K562 (cell line): ENCODE data around the gene PLEKHM1. TPM values are rescaled to one million over a fixed set of nuclear protein-coding genes. Genes with fewer than 3 reads are reported as not detected.
"Not testable (repeated sequence)": the region's sequence is repeated elsewhere in the genome, so short reads cannot be mapped to it uniquely, and the experiment has no call there.

Experiments
- ATAC-seq: fragments of 200-7000 bp; cut with Tn5 transposase; 3 replicates; pipeline ENCODE4 v1.9.1; 2020; ENCODE audit warnings: moderate library complexity
- BruUV-seq: library from RNA; stranded (reverse); fragments of 400-500 nt; replicated peaks from 2 replicates; lab custom pipeline; 2021; lab: Mats Ljungman, UMichigan
- CTCF ChIA-PET: fragments of 300-600 bp; formaldehyde crosslinking; extraction: SDS; loops from one replicate; lab custom pipeline; 2021; ENCODE audit warnings: low intra/inter-chr PET ratio; lab: Yijun Ruan, JAX
- POLR2A ChIA-PET: fragments of 300-600, 350-650 bp; sonication (Branson Sonifier 250); formaldehyde crosslinking; extraction: SDS; loops from one replicate; lab custom pipeline; 2021; ENCODE audit warnings: antibody characterized with exemption, inconsistent platforms; lab: Yijun Ruan, JAX
- DNase-seq, 4 experiments: peaks; one replicate each; pipeline versions ENCODE4 v3.0.0 to v3.0.0-alpha.2; 2011 to 2018; ENCODE audit warnings: low spot score in 3 of 4, mixed read lengths in 3 of 4; ENCODE audit errors: extremely low read depth in 1 of 4
- FAIRE-seq: peaks from 2 replicates; lab custom pipeline; 2011; peaks lifted over from hg19 to GRCh38; lab: Jason Lieb, UNC
- H2AFZ ChIP-seq: 2 replicates; pipeline ENCODE4 v1.6.0; 2011; ENCODE audit warnings: low read depth, low read length, control low read depth, inconsistent platforms
- H3K27ac ChIP-seq: fragments of 200-600 bp; 3 replicates; pipeline ENCODE4 v1.8.0; 2011; ENCODE audit warnings: low read depth, mild to moderate bottlenecking, control low read depth, inconsistent platforms, low read length, moderate library complexity, mixed read lengths; ENCODE audit errors: extremely low read depth
- H3K27me3 ChIP-seq, 2 experiments: fragments of 300-600 bp in 1 of 2; 2 replicates in 1 of 2; 3 replicates in 1 of 2; pipeline versions ENCODE4 v1.6.0 to v1.8.0; 2011; ENCODE audit warnings: inconsistent platforms in 2 of 2, low read length in 2 of 2, mild to moderate bottlenecking in 1 of 2, mixed read lengths in 1 of 2, moderate library complexity in 1 of 2; ENCODE audit not compliant: control insufficient read depth in 2 of 2, insufficient read depth in 2 of 2
- H3K36me3 ChIP-seq: fragments of 300-600 bp; 3 replicates; pipeline ENCODE4 v1.8.0; 2011; ENCODE audit warnings: mild to moderate bottlenecking, low read length, inconsistent platforms; ENCODE audit not compliant: control insufficient read depth, insufficient read depth
- H3K4me1 ChIP-seq, 2 experiments: fragments of 200-600 bp in 1 of 2; replicated peaks in 1 of 2; 2 replicates in 1 of 2; 3 replicates in 1 of 2; pipeline versions ENCODE4 v1.5.1 to v1.8.0; 2011; ENCODE audit warnings: inconsistent platforms in 2 of 2, low read length in 2 of 2, mild to moderate bottlenecking in 1 of 2, mixed read lengths in 1 of 2, moderate library complexity in 1 of 2; ENCODE audit not compliant: control insufficient read depth in 2 of 2, insufficient read depth in 2 of 2
- H3K4me2 ChIP-seq: 2 replicates; pipeline ENCODE4 v1.6.1; 2011; ENCODE audit warnings: low read length, control low read depth, inconsistent platforms, mixed read lengths; ENCODE audit not compliant: insufficient read depth
- H3K4me3 ChIP-seq: fragments of 200-600 bp; sonication (generic), shearing (Covaris generic); 2 replicates; pipeline ENCODE4 v1.5.1; 2016; ENCODE audit warnings: control low read depth, inconsistent platforms
- H3K79me2 ChIP-seq: fragments of 200-600 bp; 3 replicates; pipeline ENCODE4 v1.8.0; 2011; ENCODE audit warnings: low read length, inconsistent platforms; ENCODE audit not compliant: control insufficient read depth, insufficient read depth
- H3K9ac ChIP-seq, 2 experiments: 2 replicates each; pipeline versions ENCODE4 v1.6.0 to v1.6.1; 2011; ENCODE audit warnings: low read depth in 2 of 2, low read length in 2 of 2, control low read depth in 1 of 2, inconsistent platforms in 1 of 2, mild to moderate bottlenecking in 1 of 2, mixed read lengths in 1 of 2; ENCODE audit not compliant: insufficient read depth in 1 of 2
- H3K9me1 ChIP-seq: one replicate; pipeline ENCODE4 v1.6.0; 2011; ENCODE audit warnings: inconsistent platforms, mild to moderate bottlenecking, low read length, moderate library complexity; ENCODE audit not compliant: control insufficient read depth, insufficient read depth
- H3K9me3 ChIP-seq: replicated peaks from 2 replicates; pipeline ENCODE4 v1.5.1; 2011; ENCODE audit warnings: low read depth, low read length, inconsistent platforms; ENCODE audit not compliant: control insufficient read depth, insufficient read depth
- H4K20me1 ChIP-seq: replicated peaks from 2 replicates; pipeline ENCODE4 v1.6.1; 2011; ENCODE audit warnings: low read length, inconsistent platforms, mixed read lengths; ENCODE audit not compliant: control insufficient read depth, insufficient read depth
- POLR2G ChIP-seq: fragments of 200-400 bp; formaldehyde crosslinking; IDR thresholded peaks from 2 replicates; pipeline ENCODE4 v1.6.1; 2017; ENCODE audit warnings: low read depth, mild to moderate bottlenecking, antibody characterized with exemption, low read length, moderate library complexity
- WGBS: fragments of 100-300 bp; shearing (Covaris generic); methylation state at CpG from one replicate; pipeline ENCODE4 v1.1.6; 2016; ENCODE audit warnings: low coverage, mixed read lengths; ENCODE audit not compliant: insufficient coverage; ENCODE audit errors: missing lambda C conversion rate; 5-methylcytosine and 5-hydroxymethylcytosine counted together
- in situ Hi-C: fragments of 300-500 bp; cut with MboI; formaldehyde crosslinking; loops from 4 replicates; pipeline ENCODE4 v1.15.0; 2018; ENCODE audit warnings: inconsistent platforms, mixed read lengths
- intact Hi-C: fragments of 100-400 bp; cut with micrococcal nuclease; formaldehyde crosslinking; loops from 2 replicates; pipeline ENCODE4 v1.14.2; 2022
- polyA plus RNA-seq, 8 experiments: library from polyadenylated mRNA; depleted of rRNA in 4 of 8; stranded (reverse) in 5 of 8; unstranded in 3 of 8; fragments of >200 nt; fragmentation: Nextera tagmentation in 2 of 8; fragmentation: Illumina TruSeq in 1 of 8; extraction: Ambion mirVana in 2 of 8; extraction: Trizol in 1 of 8; gene quantifications; 2 replicates each; pipeline versions ENCODE4 v1.2.1 to v1.2.3, GENCODE V29; 2011 to 2014; ENCODE audit warnings: inconsistent platforms in 1 of 8, missing spikeins in 1 of 8
- total RNA-seq, 7 experiments: library from RNA; depleted of rRNA in 6 of 7; stranded (reverse); fragments of >200 nt in 6 of 7; fragmentation: Illumina TruSeq in 2 of 7; extraction: Trizol in 2 of 7; gene quantifications; 2 replicates each; pipeline versions ENCODE4 v1.2.1 to v1.2.3, GENCODE V29; 2011 to 2021; ENCODE audit warnings: low replicate concordance in 1 of 7

Gene PLEKHM1
- total and polyA plus RNA-seq, 9 of the 15 experiments (the other 6 are each of a cell fraction or from before 2014, with no cell fraction given), result 0.13 to 23.3 (median 5.7) TPM

GRCh38 chr17:45453731-45454130 is 36.8 kb downstream of the PLEKHM1 start:
- H3K9ac ChIP-seq, POLR2A ChIA-PET, CTCF ChIA-PET, H3K36me3 ChIP-seq, H3K27ac ChIP-seq, in situ Hi-C loops, H4K20me1 ChIP-seq, H2AFZ ChIP-seq, H3K4me2 ChIP-seq, H3K4me3 ChIP-seq, H3K4me1 ChIP-seq, intact Hi-C loops, H3K9me1 ChIP-seq, FAIRE-seq, H3K79me2 ChIP-seq, H3K27me3 ChIP-seq, H3K9me3 ChIP-seq, DNase-seq, BruUV-seq: not testable (repeated sequence)
- 81% methylated on average over 7 of the region's 17 CpGs for WGBS
- peak; percentile 34 for TF ChIP-seq POLR2G
- peak; percentile 87 for ATAC-seq

DNA sequence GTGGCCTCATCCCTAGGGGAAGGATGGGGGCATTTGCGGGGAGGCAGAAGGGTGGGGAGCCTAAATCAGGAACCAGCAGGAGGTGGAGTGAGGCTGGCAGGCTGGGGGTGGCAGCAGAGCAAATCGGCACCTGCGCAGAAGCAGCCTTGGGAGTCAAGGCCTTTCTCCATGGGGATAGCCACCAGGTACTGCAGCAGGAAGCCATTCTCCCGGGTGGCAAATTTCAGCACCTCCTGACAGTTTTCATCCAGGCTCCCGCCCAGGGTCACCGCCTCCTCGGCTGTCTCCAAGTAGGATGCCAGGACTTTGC is 37.3 kb downstream of the PLEKHM1 start:
- H3K4me2 ChIP-seq, POLR2A ChIA-PET, FAIRE-seq, H3K79me2 ChIP-seq, H3K9ac ChIP-seq, H2AFZ ChIP-seq, H3K4me1 ChIP-seq, H3K4me3 ChIP-seq, H3K36me3 ChIP-seq, CTCF ChIA-PET, H3K9me3 ChIP-seq, H3K27me3 ChIP-seq, DNase-seq, BruUV-seq, H4K20me1 ChIP-seq, H3K9me1 ChIP-seq, in situ Hi-C loops, H3K27ac ChIP-seq, intact Hi-C loops, ATAC-seq: not testable (repeated sequence)
- WGBS, result 100% methylated on average over 1 of the region's 7 CpGs

DNA sequence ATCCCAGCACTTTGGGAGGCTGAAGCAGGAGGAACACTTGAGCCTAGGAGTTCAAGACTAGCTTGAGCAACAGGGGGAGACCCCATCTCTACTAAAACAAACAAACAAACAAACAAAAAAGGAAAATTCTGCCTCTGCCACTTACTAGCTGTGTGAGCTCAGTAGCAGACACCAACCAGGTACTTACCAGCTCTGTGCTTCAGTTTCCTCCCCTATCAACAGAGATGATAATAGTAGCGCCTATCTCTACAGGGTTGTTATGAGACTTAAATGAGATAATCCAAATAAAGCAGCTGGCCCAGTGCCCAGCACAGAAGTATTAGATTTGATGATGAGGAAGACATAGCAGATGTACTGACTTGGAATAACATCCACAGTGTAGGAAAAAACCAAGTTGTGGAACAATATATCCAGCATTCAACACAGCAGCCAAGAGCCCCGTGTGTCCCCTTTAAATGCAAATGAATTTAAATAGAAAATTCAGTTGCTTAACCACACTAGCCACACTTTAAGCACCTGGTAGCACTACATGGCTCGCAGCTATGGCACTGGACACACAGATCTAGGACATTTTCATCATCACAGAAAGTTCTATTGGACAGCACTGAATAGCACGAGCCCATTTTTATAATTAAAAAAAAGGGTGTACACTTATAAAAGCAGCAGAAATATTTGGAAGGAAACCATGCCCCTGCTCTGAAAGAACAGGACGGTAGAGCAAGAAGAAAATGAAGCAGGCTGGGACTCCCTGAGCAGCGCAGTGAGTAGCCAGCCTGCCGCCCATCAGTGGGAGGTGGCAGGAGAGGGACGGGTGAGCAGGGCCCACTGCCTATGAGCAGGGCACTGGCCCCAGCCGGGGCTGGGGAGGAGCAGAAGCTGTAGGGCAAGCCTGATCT is 37.9 kb downstream of the PLEKHM1 start:
- CTCF ChIA-PET, in situ Hi-C loops: not testable (repeated sequence)
- WGBS, result 46% methylated on average over 7 of the region's 9 CpGs

More for the DNA sequence above, 37.9 kb downstream of the PLEKHM1 start:
- POLR2A ChIA-PET, H3K27me3 ChIP-seq, H3K9ac ChIP-seq, FAIRE-seq, BruUV-seq, H3K4me2 ChIP-seq, H3K9me1 ChIP-seq, H3K79me2 ChIP-seq, H3K36me3 ChIP-seq, H4K20me1 ChIP-seq, H3K4me1 ChIP-seq, DNase-seq, H3K9me3 ChIP-seq, H3K4me3 ChIP-seq, H2AFZ ChIP-seq, ATAC-seq, intact Hi-C loops, H3K27ac ChIP-seq: not testable (repeated sequence)
